GM19463 (cell line): Measurements from ENCODE around the gene CLCA1.

Experiments used
- ATAC-seq: cut with Tn5 transposase; IDR thresholded peaks from one replicate; pipeline ENCODE4 v1.9.1; 2021; ENCODE audit warnings: mild to moderate bottlenecking, moderate library complexity; ENCODE audit not compliant: unreplicated experiment

The CLCA1 gene

DNA sequence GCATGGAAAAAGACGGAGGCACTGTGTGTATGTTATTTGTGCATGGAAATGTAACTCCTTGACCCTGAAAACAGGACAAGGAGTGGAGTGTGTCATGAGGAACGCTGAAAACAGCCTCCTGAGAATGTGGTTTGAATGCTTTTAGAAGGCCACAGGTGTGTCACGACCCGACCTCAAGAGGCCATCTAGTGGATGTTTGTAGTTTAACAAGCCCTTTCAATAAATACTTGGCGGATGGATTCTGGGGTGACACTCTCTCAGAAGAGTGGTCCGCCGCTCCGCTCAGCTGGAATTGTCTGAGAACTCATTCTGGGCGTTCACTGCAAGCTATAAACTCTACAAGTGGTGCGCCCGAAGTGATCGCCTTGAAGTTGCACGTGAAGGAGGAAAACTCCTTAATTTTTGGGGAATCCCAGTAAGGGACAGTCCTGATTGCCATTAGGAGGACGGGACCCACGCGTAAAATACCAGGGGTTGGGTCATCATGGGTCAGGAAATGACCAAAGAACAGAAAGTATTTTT lies 33.5 kb downstream of the CLCA1 start:
- ATAC-seq = peak; percentile 71

DNA sequence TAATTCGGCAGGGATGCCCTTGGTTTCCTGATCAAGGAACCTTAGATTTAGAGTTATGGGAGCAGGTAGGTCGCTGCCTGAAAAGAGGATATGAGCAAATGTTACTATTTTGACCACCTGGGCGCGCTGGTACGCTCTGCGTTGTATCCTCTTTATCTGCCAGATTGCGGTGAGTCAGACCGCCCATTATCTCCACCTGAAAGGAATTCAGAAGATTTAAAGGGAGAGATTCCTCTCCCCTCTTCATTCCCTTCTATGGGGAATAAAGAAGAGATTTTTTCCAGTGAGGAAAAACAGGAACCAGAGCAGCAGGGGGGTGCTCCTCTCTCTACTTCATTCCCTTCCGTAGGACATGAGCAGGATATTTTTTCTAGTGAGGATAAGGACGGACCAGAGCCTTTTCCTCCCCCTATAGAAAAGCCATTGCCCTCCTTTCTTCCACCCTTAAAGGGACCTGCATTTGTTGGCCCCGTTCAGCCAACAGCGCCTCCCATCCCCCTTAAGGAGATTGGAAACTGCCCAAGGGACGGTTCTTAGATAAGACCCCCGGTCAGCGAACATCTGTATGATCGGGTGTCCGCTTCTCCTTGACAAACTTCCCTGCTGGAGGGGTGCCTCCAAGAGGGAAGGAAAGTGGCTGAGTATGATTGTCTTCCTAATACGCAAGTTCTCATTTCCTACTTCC lies 34.1 kb downstream of the CLCA1 start:
- ATAC-seq = peak; percentile 17

DNA sequence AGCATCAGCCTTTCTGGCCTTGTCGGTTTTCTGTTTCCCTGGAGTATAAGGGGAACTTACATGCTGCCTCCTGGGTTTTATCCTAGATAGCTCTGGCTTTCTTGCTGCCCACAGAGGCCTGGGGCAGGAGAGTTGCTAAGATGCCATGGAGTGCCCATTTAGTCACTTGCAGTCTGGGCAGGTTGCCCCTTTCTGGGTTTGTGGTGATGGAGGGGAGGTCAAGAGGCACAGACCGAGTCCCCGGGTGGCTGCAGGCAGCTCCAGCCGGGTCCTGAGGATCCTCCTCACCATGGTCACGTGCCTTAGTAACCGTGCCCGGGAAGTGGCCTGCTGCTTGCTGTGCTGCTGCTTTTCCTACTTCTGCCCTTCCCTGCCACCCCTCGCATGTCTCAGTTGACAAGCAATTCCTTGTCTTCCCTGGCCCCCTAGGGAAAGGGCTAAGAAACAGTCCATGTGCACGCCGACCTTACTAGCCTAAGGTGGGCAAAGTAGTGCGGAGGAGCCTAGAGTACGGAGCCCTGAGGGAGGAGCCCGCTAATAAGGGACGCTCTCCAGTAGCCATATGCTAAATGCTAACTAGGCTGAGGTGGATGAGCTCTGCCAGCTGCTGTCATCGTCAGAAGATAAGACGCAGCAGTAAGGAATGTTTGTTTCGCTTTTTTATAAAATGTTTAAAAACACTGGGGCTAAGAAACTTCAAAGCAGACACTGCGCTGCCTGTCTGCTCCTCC lies 34.8 kb downstream of the CLCA1 start:
- ATAC-seq = no peak

GRCh38 chr1:86504137-86504479 lies 35.4 kb downstream of the CLCA1 start:
- ATAC-seq = no peak

DNA sequence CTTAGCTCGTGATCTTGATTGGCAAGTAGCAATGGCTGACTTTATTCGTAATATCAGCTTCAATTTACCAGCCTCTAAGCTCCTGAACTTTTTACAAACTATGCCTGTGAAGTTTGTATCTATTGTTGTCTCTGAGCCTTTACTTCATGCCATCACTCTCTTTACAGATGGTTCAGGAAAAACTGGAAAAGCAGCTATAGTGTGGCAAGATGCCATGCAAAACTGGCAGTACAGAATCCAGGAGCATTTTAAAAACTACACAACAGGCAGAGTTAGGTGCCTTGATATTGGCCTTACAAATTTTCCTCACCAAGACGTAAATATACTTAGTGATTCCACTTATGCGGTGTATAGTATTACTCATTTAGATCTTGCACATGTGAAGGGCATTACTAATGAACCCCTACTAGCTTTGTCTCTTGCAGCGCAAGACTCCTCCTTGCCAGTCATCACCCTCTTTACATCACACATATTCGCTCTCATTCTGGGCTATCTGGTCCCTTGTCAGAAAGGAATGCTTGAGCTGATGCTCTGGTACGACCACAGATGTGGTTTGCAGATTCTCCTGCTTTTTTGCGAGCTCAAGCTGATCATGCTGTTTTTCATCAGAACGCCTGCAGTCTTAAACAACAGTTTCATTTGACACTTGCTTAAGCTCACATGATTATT lies 36.3 kb downstream of the CLCA1 start:
- ATAC-seq = no peak

DNA sequence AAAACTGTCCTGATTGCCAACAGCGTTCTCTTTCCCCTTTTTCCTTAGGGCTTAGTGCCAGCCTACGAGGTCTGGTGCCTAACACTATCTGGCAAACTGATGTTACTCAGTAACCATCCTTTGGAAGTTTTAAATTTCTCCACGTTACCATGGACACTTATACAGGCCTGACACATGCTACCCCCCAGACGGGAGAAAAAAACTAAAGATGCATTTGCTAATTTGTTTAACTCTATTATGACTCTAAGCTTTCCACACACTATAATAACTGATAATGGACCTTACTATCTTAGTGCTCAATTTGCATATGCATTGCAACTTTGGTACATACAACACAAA lies 36.8 kb downstream of the CLCA1 start:
- ATAC-seq = no peak

DNA sequence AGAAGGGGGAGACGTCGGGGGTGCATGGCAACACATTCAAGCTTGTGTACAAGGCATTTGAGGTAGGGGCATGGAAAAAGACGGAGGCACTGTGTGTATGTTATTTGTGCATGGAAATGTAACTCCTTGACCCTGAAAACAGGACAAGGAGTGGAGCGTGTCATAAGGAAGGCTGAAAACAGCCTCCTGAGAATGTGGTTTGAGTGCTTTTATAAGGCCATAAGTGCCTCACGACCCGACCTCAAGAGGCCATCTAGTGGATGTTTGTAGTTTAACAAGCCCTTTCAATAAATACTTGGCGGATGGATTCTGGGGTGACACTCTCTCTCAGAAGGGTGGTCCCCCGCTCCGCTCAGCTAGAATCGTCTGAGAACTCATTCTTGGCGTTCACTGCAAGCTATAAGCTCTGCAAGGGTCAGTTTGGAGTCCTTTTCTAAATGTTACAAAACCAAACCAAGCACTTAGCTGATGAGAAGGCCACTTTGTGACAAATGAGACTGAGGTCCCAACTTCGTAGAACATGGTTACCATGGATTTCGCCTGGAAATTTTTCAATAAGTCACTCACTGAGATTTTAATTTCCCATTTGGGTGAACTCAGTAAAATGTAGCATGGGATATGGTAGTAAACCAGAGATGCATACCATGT lies 39.3 kb downstream of the CLCA1 start:
- ATAC-seq = peak; percentile 51

GRCh38 chr1:86508583-86508969 lies 39.8 kb downstream of the CLCA1 start:
- no peak for ATAC-seq

DNA sequence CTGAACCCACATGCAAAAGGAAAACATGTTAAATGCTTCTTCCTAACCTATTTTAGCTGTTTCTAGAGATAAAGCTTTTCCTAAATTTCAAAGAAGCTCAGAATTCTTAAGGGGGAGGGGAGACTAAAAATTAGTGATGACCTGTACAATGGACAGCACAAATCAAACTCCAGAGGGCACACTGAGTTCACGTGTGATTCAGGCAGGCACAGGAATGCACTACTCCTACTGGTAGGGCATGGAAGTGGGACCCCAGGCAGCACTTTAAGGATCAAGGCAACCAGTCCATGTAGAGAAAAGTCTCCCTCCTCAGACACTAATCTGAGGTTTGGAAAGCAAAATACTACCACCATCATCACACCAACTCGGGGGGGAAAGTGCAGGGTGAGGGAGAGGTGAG lies 46.9 kb downstream of the CLCA1 start:
- no peak for ATAC-seq

GRCh38 chr1:86516335-86516734 lies 47.6 kb downstream of the CLCA1 start:
- ATAC-seq = no peak

- ATAC-seq = no peak
Measured at GRCh38 chr1:86517336-86517735, 48.6 kb downstream of the CLCA1 start.

DNA sequence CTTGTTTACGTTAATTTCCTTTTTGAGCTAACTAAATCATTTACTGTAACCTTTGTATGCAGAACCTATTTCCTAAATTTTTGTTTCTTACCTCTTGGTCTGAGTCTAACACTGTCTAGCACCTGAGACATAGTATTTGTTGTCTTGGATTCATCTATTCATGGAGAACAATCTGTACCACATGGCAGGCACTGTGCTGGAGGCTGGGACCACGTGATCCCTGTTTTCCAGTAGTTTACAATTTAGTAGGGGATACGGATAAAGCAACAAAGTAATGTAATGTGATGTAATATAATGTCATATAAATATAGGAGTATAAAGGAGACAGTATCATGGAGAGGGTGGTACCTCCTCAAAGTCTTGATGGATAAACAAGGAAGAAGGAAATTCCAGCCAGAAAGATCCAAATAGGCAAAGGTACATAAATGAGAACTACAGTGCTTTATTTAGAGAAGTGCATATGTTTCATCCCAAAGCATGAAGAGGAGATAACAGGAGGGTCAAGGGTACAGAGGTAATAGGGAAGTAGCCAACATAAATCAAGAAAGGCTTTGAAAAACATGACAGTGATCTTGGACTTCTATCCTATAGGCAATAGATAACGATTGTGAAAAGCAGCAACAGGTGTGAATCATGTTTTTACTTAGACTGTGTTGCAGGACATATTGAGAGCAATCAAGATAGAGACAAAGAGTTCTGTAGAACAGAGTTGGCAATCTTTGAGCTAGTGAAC lies 52.2 kb downstream of the CLCA1 start:
- no peak for ATAC-seq

- ATAC-seq = no peak
Measured at GRCh38 chr1:86521522-86521891, 52.8 kb downstream of the CLCA1 start.

- no peak for ATAC-seq
Measured at GRCh38 chr1:86522240-86522639, 53.5 kb downstream of the CLCA1 start.

- ATAC-seq = no peak
Measured at GRCh38 chr1:86523670-86524354, 55.1 kb downstream of the CLCA1 start.

DNA sequence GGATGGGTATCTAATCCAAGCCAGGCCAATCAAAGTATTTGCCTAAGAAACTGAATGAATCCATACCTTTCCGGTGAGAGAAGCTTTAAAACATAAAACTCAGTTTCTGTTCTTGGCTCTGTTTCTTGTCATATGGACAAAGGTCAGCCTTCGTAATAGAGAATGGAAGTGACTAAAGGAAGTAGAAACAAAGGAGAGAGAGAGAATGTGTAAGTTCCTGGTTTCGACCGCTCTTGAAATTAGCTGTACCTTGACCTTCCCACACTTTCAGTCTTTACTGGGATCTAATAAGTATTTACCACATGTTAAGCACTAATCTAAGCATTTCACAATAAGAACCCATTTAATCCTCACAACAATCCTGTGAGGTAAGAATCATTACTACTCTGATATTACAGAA lies 58.6 kb downstream of the CLCA1 start:
- no peak for ATAC-seq

- no peak for ATAC-seq
Measured at GRCh38 chr1:86530211-86530845, 61.6 kb downstream of the CLCA1 start.

GRCh38 chr1:86537928-86538695 lies 69.4 kb downstream of the CLCA1 start:
- ATAC-seq = no peak

DNA sequence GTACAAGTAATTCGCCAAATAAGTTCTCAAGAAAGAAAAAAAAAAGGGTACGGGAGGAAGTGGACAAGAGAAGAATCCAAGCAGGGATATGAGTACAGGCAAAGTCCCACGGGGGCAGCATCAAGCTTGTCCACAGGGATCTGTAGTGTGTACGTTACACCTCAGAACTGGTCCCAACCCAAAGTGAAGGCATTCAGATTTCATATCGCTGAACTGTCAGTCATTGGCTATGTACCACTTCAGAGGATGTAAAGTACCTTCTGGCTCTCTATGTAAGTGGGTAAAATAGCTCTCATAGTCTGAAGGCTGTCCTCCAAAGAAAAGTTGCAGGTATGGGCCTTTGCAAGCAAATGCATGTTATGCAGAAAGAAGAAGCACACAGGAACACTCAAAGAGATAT lies 70.0 kb downstream of the CLCA1 start:
- ATAC-seq = no peak
